ENCODE results near the gene MAPKAP1.
A peak's percentile ranks its signal among the peaks of the same experiment; 100 is the strongest.

The MAPKAP1 gene

DNA sequence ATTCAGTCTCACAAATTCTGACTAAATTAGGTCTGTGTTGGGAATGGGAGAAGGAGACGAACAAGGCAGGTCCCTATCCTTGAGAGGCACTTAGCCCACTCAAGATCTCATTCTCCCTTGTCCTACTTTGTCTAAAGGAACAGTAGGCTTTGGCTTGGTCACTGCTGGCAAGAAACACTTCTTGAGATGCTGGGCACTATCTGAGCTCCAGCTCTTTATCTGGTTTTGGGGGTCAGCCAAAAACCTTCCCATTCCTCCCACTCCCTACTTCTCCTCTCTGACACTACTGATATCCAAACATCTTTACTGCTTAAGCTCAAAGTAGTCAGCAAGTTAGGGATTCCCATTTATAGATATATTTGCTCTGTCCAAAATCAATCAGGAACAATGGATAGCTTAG, 155.2 kb downstream of the MAPKAP1 start:
- no peak overlapping the region for H3K27ac ChIP-seq (ENCODE audit: low read depth, low read length)
- H3K4me1 ChIP-seq (ENCODE audit: control insufficient read depth, insufficient read depth, low read length, unreplicated experiment): peaks cover 24% of the 10 kb centered on the region
- peaks cover 4% of the 10 kb centered on the region for H3K79me2 ChIP-seq (ENCODE audit: control insufficient read depth, insufficient read depth, low read length, unreplicated experiment)
- no peaks in the 10 kb centered on the region for H3K36me3 ChIP-seq (ENCODE audit: insufficient read depth, low read length)
- no peak overlapping the region for H2AFZ ChIP-seq (ENCODE audit: low read length, unreplicated experiment)
- no peak overlapping the region for H3K4me3 ChIP-seq (ENCODE audit: low read depth, low read length)
- H3K27me3 ChIP-seq (ENCODE audit: insufficient read depth, low read length): no peaks in the 10 kb centered on the region

- H3K27ac ChIP-seq (ENCODE audit: low read depth, low read length): no peak overlapping the region
- peaks cover 31% of the 10 kb centered on the region for H3K4me1 ChIP-seq (ENCODE audit: control insufficient read depth, insufficient read depth, low read length, unreplicated experiment)
- H3K79me2 ChIP-seq (ENCODE audit: control insufficient read depth, insufficient read depth, low read length, unreplicated experiment): peaks cover 4% of the 10 kb centered on the region
- no peaks in the 10 kb centered on the region for H3K36me3 ChIP-seq (ENCODE audit: insufficient read depth, low read length)
- H3K4me3 ChIP-seq (ENCODE audit: low read depth, low read length): peak overlapping the region; percentile 20; the same call in 1 of the 2 replicates
- H3K27me3 ChIP-seq (ENCODE audit: insufficient read depth, low read length): no peaks in the 10 kb centered on the region
- H2AFZ ChIP-seq (ENCODE audit: low read length, unreplicated experiment): no peak overlapping the region
These were observed 156.8 kb downstream of the MAPKAP1 start for GRCh38 chr9:125549891-125550885.

DNA sequence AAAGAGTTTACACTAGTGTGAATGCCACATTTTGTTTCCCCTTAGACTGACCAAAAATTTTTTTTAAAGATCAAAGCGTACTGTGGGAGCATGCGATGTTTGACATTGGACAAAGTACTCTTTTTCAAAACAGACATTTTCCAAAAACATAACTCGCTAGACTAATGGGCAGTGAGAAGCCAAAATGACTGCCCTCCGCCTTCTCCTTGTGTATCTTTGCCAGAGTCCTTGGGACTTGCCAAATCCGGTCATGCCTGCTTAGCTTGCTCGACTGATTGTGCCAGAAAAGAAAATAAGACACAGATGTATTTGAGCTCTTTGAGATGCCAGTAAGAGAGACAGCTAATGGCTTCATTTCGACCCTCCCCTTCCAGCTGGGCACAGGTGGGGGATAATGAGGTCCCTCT, 157.5 kb downstream of the MAPKAP1 start:
- Histone ChIP-seq H3K36me3 (ENCODE audit: insufficient read depth, low read length) (no peaks in the 10 kb centered on the region), H3K4me3 (ENCODE audit: low read depth, low read length) (0 out of 2 replicates have a peak overlapping the region, but pooled peaks have one; percentile 20), H3K4me1 (ENCODE audit: control insufficient read depth, insufficient read depth, low read length, unreplicated experiment) (peaks cover 38% of the 10 kb centered on the region), H3K27me3 (ENCODE audit: insufficient read depth, low read length) (no peaks in the 10 kb centered on the region), H3K27ac (ENCODE audit: low read depth, low read length) (no peak overlapping the region), H2AFZ (ENCODE audit: low read length, unreplicated experiment) (peak overlapping the region; percentile 17), H3K79me2 (ENCODE audit: control insufficient read depth, insufficient read depth, low read length, unreplicated experiment) (peaks cover 6% of the 10 kb centered on the region)

GRCh38 chr9:125549039-125549438, 158.0 kb downstream of the MAPKAP1 start:
- Histone ChIP-seq H3K4me3 (ENCODE audit: low read depth, low read length) (no peak overlapping the region), H3K4me1 (ENCODE audit: control insufficient read depth, insufficient read depth, low read length, unreplicated experiment) (peaks cover 40% of the 10 kb centered on the region), H3K27me3 (ENCODE audit: insufficient read depth, low read length) (no peaks in the 10 kb centered on the region), H3K27ac (ENCODE audit: low read depth, low read length) (no peak overlapping the region), H2AFZ (ENCODE audit: low read length, unreplicated experiment) (no peak overlapping the region), H3K36me3 (ENCODE audit: insufficient read depth, low read length) (no peaks in the 10 kb centered on the region), H3K79me2 (ENCODE audit: control insufficient read depth, insufficient read depth, low read length, unreplicated experiment) (peaks cover 8% of the 10 kb centered on the region)

DNA sequence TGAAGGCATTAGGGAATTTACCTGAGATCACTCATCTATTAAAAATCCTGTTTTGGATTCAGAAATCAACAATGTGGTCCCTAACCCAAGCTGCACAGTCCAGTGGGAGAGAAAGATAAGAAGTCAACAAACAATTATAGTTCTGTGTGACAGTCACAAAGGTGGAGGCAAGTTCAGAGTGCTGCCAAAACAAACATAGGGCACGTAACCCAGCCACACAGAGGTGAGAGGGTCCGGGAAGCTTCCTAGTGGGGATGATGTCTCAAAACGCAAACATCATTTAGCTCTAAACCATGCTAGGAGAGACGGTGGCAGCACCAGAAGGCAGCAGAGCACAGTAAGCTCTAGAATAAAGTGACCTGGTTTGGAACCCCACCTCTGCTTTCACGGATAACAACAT, 158.9 kb downstream of the MAPKAP1 start:
- peaks cover 40% of the 10 kb centered on the region for H3K4me1 ChIP-seq (ENCODE audit: control insufficient read depth, insufficient read depth, low read length, unreplicated experiment)
- H3K4me3 ChIP-seq (ENCODE audit: low read depth, low read length): no peak overlapping the region
- H3K27ac ChIP-seq (ENCODE audit: low read depth, low read length): no peak overlapping the region
- no peak overlapping the region for H2AFZ ChIP-seq (ENCODE audit: low read length, unreplicated experiment)
- H3K27me3 ChIP-seq (ENCODE audit: insufficient read depth, low read length): no peaks in the 10 kb centered on the region
- no peaks in the 10 kb centered on the region for H3K36me3 ChIP-seq (ENCODE audit: insufficient read depth, low read length)
- H3K79me2 ChIP-seq (ENCODE audit: control insufficient read depth, insufficient read depth, low read length, unreplicated experiment): peaks cover 8% of the 10 kb centered on the region

GRCh38 chr9:125547368-125547767, 159.6 kb downstream of the MAPKAP1 start:
- Histone ChIP-seq H3K79me2 (ENCODE audit: control insufficient read depth, insufficient read depth, low read length, unreplicated experiment) (peaks cover 8% of the 10 kb centered on the region), H3K4me3 (ENCODE audit: low read depth, low read length) (no peak overlapping the region), H2AFZ (ENCODE audit: low read length, unreplicated experiment) (no peak overlapping the region), H3K4me1 (ENCODE audit: control insufficient read depth, insufficient read depth, low read length, unreplicated experiment) (peaks cover 47% of the 10 kb centered on the region), H3K27ac (ENCODE audit: low read depth, low read length) (no peak overlapping the region), H3K36me3 (ENCODE audit: insufficient read depth, low read length) (no peaks in the 10 kb centered on the region), H3K27me3 (ENCODE audit: insufficient read depth, low read length) (no peaks in the 10 kb centered on the region)

GRCh38 chr9:125545845-125546244, 161.2 kb downstream of the MAPKAP1 start:
- H3K27me3 ChIP-seq (ENCODE audit: insufficient read depth, low read length): no peaks in the 10 kb centered on the region
- peaks cover 9% of the 10 kb centered on the region for H3K79me2 ChIP-seq (ENCODE audit: control insufficient read depth, insufficient read depth, low read length, unreplicated experiment)
- peaks cover 4% of the 10 kb centered on the region; the same call in 1 of the 2 replicates for H3K36me3 ChIP-seq (ENCODE audit: insufficient read depth, low read length)
- peaks cover 52% of the 10 kb centered on the region for H3K4me1 ChIP-seq (ENCODE audit: control insufficient read depth, insufficient read depth, low read length, unreplicated experiment)
- no peak overlapping the region for H3K4me3 ChIP-seq (ENCODE audit: low read depth, low read length)
- no peak overlapping the region for H3K27ac ChIP-seq (ENCODE audit: low read depth, low read length)
- H2AFZ ChIP-seq (ENCODE audit: low read length, unreplicated experiment): no peak overlapping the region

DNA sequence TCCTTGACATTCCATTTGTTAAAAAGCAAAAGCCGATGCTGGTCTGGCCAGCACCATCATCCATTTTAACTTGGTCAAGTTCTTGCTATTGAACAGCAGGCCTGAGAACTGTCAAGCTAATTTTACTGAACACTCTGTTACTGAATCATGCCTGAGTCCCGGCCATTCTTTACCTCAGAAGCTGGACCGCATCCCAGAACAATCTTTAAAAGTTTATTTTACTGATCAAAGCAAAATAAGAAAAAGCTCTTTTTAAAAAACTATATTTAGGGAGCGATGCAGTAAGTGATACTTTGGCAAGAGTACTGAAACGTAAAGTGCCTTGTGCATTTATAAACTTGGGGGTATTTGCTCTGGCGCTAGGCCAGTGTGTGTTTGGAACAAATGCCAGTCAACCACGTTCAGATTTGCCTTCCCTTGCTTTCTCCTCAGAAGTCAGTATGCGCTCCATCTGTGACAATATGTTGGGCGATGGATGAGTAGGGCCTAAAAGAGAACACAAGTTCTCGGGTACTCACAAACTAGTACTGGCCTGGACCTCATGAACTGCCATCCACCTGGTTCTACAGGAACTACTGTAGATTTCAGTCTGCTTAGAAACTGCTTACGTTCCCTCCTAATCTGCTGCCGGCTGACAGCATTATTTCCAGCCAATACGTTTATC, 161.9 kb downstream of the MAPKAP1 start:
- no peak overlapping the region; the same call in 1 of the 2 replicates for H3K4me3 ChIP-seq (ENCODE audit: low read depth, low read length)
- H3K79me2 ChIP-seq (ENCODE audit: control insufficient read depth, insufficient read depth, low read length, unreplicated experiment): peaks cover 9% of the 10 kb centered on the region
- peaks cover 4% of the 10 kb centered on the region; the same call in 1 of the 2 replicates for H3K36me3 ChIP-seq (ENCODE audit: insufficient read depth, low read length)
- no peaks in the 10 kb centered on the region for H3K27me3 ChIP-seq (ENCODE audit: insufficient read depth, low read length)
- peak overlapping the region; percentile 17 for H3K27ac ChIP-seq (ENCODE audit: low read depth, low read length)
- H3K4me1 ChIP-seq (ENCODE audit: control insufficient read depth, insufficient read depth, low read length, unreplicated experiment): peaks cover 52% of the 10 kb centered on the region
- H2AFZ ChIP-seq (ENCODE audit: low read length, unreplicated experiment): no peak overlapping the region

- Histone ChIP-seq H3K4me1 (ENCODE audit: control insufficient read depth, insufficient read depth, low read length, unreplicated experiment) (peaks cover 46% of the 10 kb centered on the region), H3K27me3 (ENCODE audit: insufficient read depth, low read length) (no peaks in the 10 kb centered on the region), H3K79me2 (ENCODE audit: control insufficient read depth, insufficient read depth, low read length, unreplicated experiment) (peaks cover 9% of the 10 kb centered on the region), H2AFZ (ENCODE audit: low read length, unreplicated experiment) (no peak overlapping the region), H3K4me3 (ENCODE audit: low read depth, low read length) (no peak overlapping the region; the same call in 1 of the 2 replicates), H3K27ac (ENCODE audit: low read depth, low read length) (peak overlapping the region; percentile 17; the same call in 1 of the 2 replicates), H3K36me3 (ENCODE audit: insufficient read depth, low read length) (peaks cover 4% of the 10 kb centered on the region; the same call in 1 of the 2 replicates)
These were observed 162.5 kb downstream of the MAPKAP1 start for GRCh38 chr9:125544484-125544883.

GRCh38 chr9:125541840-125542243, 165.2 kb downstream of the MAPKAP1 start:
- peaks cover 7% of the 10 kb centered on the region; the same call in 1 of the 2 replicates for H3K36me3 ChIP-seq (ENCODE audit: insufficient read depth, low read length)

More at GRCh38 chr9:125541840-125542243, 165.2 kb downstream of the MAPKAP1 start:
- Histone ChIP-seq H3K27me3 (ENCODE audit: insufficient read depth, low read length) (no peaks in the 10 kb centered on the region), H3K4me1 (ENCODE audit: control insufficient read depth, insufficient read depth, low read length, unreplicated experiment) (peaks cover 55% of the 10 kb centered on the region), H3K79me2 (ENCODE audit: control insufficient read depth, insufficient read depth, low read length, unreplicated experiment) (peaks cover 9% of the 10 kb centered on the region), H2AFZ (ENCODE audit: low read length, unreplicated experiment) (no peak overlapping the region), H3K4me3 (ENCODE audit: low read depth, low read length) (no peak overlapping the region), H3K27ac (ENCODE audit: low read depth, low read length) (no peak overlapping the region)

Data from ACC112 (cell line).